B cell (primary cell): Measurements from ENCODE around the gene KRT34. TPM values are rescaled to one million over a fixed set of nuclear protein-coding genes. Genes with fewer than 3 reads are reported as not detected.

Experiments used
- ATAC-seq: fragments of 200-7000 bp; cut with Tn5 transposase; one replicate; pipeline ENCODE4 v1.10.0; 2021; ENCODE audit warnings: low read depth, mild to moderate bottlenecking, moderate number of reproducible peaks, moderate library complexity
- CTCF ChIA-PET: fragments of 350-600 bp; sonication (Branson Sonifier 250); formaldehyde crosslinking; loops from one replicate; lab custom pipeline; 2021; ENCODE audit warnings: antibody characterized with exemption, inconsistent platforms; lab: Charles Lee
- POLR2A ChIA-PET: fragments of 350-600 bp; sonication (Branson Sonifier 250); formaldehyde crosslinking; loops from one replicate; lab custom pipeline; 2021; ENCODE audit warnings: antibody characterized with exemption; lab: Charles Lee
- DNase-seq: peaks from one replicate; pipeline ENCODE4 v3.0.0; 2013
- H2AFZ ChIP-seq: 2 replicates; pipeline ENCODE4 v1.6.1; 2012; ENCODE audit warnings: mild to moderate bottlenecking, low read depth, low read length; ENCODE audit not compliant: insufficient read depth, poor library complexity, severe bottlenecking
- H3K27ac ChIP-seq, 2 donors: 1 replicate in 1 of 2; 2 replicates in 1 of 2; pipeline ENCODE4 v1.5.1; 2012 to 2013; ENCODE audit warnings: low read length in 2 of 2, mild to moderate bottlenecking in 2 of 2, moderate library complexity in 1 of 2
- H3K27me3 ChIP-seq, 4 experiments: fragments of 200-600 bp in 1 of 4; sonication (generic) in 1 of 4; replicated peaks in 1 of 4; 1 replicate in 2 of 4; 2 replicates in 2 of 4; pipeline versions ENCODE4 v1.6.1 to v1.7.0; 2013 to 2016; ENCODE audit warnings: low read length in 3 of 4, mild to moderate bottlenecking in 2 of 4, mixed read lengths in 1 of 4, moderate library complexity in 1 of 4; ENCODE audit not compliant: insufficient read depth in 4 of 4, control insufficient read depth in 3 of 4; ENCODE audit errors: control extremely low read depth in 1 of 4
- H3K36me3 ChIP-seq, 2 experiments: replicated peaks in 1 of 2; 1 replicate in 1 of 2; 2 replicates in 1 of 2; pipeline versions ENCODE4 v1.6.1 to v1.7.1; 2013; ENCODE audit warnings: low read length in 1 of 2; ENCODE audit not compliant: insufficient read depth in 2 of 2, control insufficient read depth in 1 of 2; ENCODE audit errors: control extremely low read depth in 1 of 2, extremely low read depth in 1 of 2
- H3K4me1 ChIP-seq, 2 donors: fragments of 200-600 bp in 1 of 2; sonication (generic) in 1 of 2; 1 replicate in 1 of 2; 2 replicates in 1 of 2; pipeline versions ENCODE4 v1.5.1 to v1.6.1; 2013 to 2017; ENCODE audit warnings: low read length in 2 of 2; ENCODE audit not compliant: control insufficient read depth in 2 of 2, insufficient read depth in 2 of 2
- H3K4me2 ChIP-seq: replicated peaks from 2 replicates; pipeline ENCODE3; 2012; ENCODE audit warnings: mild to moderate bottlenecking, low read depth, low read length; ENCODE audit not compliant: poor library complexity, severe bottlenecking
- H3K4me3 ChIP-seq, 5 experiments: fragments of 200-600 bp in 1 of 5; sonication (generic) in 1 of 5; 1 replicate in 3 of 5; 2 replicates in 2 of 5; pipeline versions ENCODE4 v1.5.1 to v1.7.0; 2011 to 2016; ENCODE audit warnings: low read length in 4 of 5, mild to moderate bottlenecking in 4 of 5, low read depth in 2 of 5, control low read depth in 1 of 5, moderate library complexity in 1 of 5; ENCODE audit not compliant: insufficient read depth in 1 of 5; ENCODE audit errors: control extremely low read depth in 1 of 5, extremely low read depth in 1 of 5
- H3K79me2 ChIP-seq: fragments of 200-600 bp; sonication (generic); one replicate; pipeline ENCODE4 v1.6.0; 2016; ENCODE audit warnings: low read length; ENCODE audit not compliant: control insufficient read depth, insufficient read depth
- H3K9ac ChIP-seq: fragments of 200-600 bp; sonication (generic); 2 replicates; pipeline ENCODE4 v1.6.1; 2017; ENCODE audit warnings: mild to moderate bottlenecking, low read length, moderate library complexity
- H3K9me3 ChIP-seq, 3 donors: one replicate each; pipeline versions ENCODE4 v1.6.1 to v1.7.1; 2013; ENCODE audit warnings: low read length in 2 of 3; ENCODE audit not compliant: control insufficient read depth in 2 of 3, insufficient read depth in 1 of 3; ENCODE audit errors: control extremely low read depth in 1 of 3
- H4K20me1 ChIP-seq: 2 replicates; pipeline ENCODE4 v1.6.0; 2012; ENCODE audit warnings: mild to moderate bottlenecking, low read length; ENCODE audit not compliant: insufficient read depth, control insufficient read depth, poor library complexity, severe bottlenecking
- H3K27ac Mint-ChIP-seq: one replicate; pipeline ENCODE4 v1.8.0; 2021; ENCODE audit warnings: mixed read lengths
- H3K27me3 Mint-ChIP-seq: one replicate; pipeline ENCODE4 v1.8.0; 2021; ENCODE audit warnings: mixed read lengths
- H3K4me1 Mint-ChIP-seq: one replicate; pipeline ENCODE4 v1.8.0; 2021; ENCODE audit warnings: mixed read lengths
- H3K4me3 Mint-ChIP-seq: one replicate; pipeline ENCODE4 v1.8.0; 2021; ENCODE audit warnings: mixed read lengths
- H3K9me3 Mint-ChIP-seq: one replicate; pipeline ENCODE4 v1.8.0; 2022; ENCODE audit warnings: mixed read lengths; ENCODE audit not compliant: insufficient read depth
- CTCF ChIP-seq: fragments of 200-600 bp; IDR thresholded peaks from one replicate; pipeline ENCODE4 v1.8.0; 2022; ENCODE audit warnings: antibody characterized with exemption, mild to moderate bottlenecking
- EZH2 ChIP-seq: IDR thresholded peaks from 2 replicates; pipeline ENCODE4 v1.6.1; 2012; ENCODE audit warnings: borderline replicate concordance, low read depth, mild to moderate bottlenecking, moderate library complexity, low read length; ENCODE audit not compliant: insufficient read depth, poor library complexity, severe bottlenecking
- WGBS: methylation state at CpG from one replicate; pipeline ENCODE4 v1.1.5; 2013; ENCODE audit warnings: missing lambda C conversion rate; ENCODE audit not compliant: insufficient coverage; 5-methylcytosine and 5-hydroxymethylcytosine counted together
- intact Hi-C: fragments of 100-400 bp; cut with micrococcal nuclease; formaldehyde crosslinking; loops from one replicate; pipeline ENCODE4 v1.10.0; 2022
- polyA plus RNA-seq: library from polyadenylated mRNA; depleted of rRNA; stranded (reverse); fragments of >200 nt; gene quantifications from 2 replicates; pipeline ENCODE4 v1.2.3, GENCODE V29; 2012
- total RNA-seq, 2 donors: library from RNA; stranded (reverse); fragments of 120-200 nt in 1 of 2; gene quantifications; 1 replicate in 1 of 2; 2 replicates in 1 of 2; pipeline versions ENCODE4 v1.2.3 to v1.2.4, GENCODE V29; 2013 to 2022

The KRT34 gene
- total and polyA plus RNA-seq, 2 donors (not counting 1 experiment from before 2014, with no cell fraction given), result not detected

- Histone ChIP-seq H3K9ac (no peak overlapping the region), H4K20me1 (no peaks in the 10 kb centered on the region), H3K79me2 (no peaks in the 10 kb centered on the region), H3K4me2 (no peak overlapping the region), H3K4me1 (no peaks in the 10 kb centered on the region), H3K27ac (no peak overlapping the region), H3K4me3 (no peak overlapping the region), H3K27me3 (peaks cover 0 to 3% (median 0%) of the 10 kb centered on the region in 4 experiments), H3K36me3 (no peaks in the 10 kb centered on the region), H3K9me3 (no peaks in the 10 kb centered on the region), H2AFZ (no peak overlapping the region)
- DNase-seq (no peak), ATAC-seq (no peak)
- TF ChIP-seq CTCF (no peak), EZH2 (no peak)
- intact Hi-C loops, result no loop called here
- CTCF ChIA-PET, result no interaction called here
- Mint-ChIP-seq H3K9me3 (no peaks in the 10 kb centered on the region), H3K27me3 (peaks cover 3% of the 10 kb centered on the region), H3K4me1 (no peaks in the 10 kb centered on the region), H3K27ac (no peak overlapping the region), H3K4me3 (no peak overlapping the region)
- POLR2A ChIA-PET, result no interaction called here
- WGBS, result no CpG with 5 or more reads among the region's 4 CpGs
Measured at GRCh38 chr17:41420134-41420533, 38.0 kb upstream of the KRT34 start.

GRCh38 chr17:41419716-41420115, 37.6 kb upstream of the KRT34 start:
- Histone ChIP-seq H2AFZ (no peak overlapping the region), H3K27me3 (peaks cover 0 to 3% (median 0%) of the 10 kb centered on the region in 4 experiments), H3K4me3 (no peak overlapping the region), H3K79me2 (no peaks in the 10 kb centered on the region), H3K36me3 (no peaks in the 10 kb centered on the region), H4K20me1 (no peaks in the 10 kb centered on the region), H3K9ac (no peak overlapping the region), H3K27ac (no peak overlapping the region), H3K9me3 (no peaks in the 10 kb centered on the region), H3K4me2 (no peak overlapping the region), H3K4me1 (no peaks in the 10 kb centered on the region)
- WGBS, result 94% methylated on average over 4 of the region's 4 CpGs
- H3K9me3 Mint-ChIP-seq, result no peaks in the 10 kb centered on the region
- H3K27me3 Mint-ChIP-seq, result peaks cover 3% of the 10 kb centered on the region
- CTCF ChIA-PET, result no interaction called here
- no peak overlapping the region for H3K4me3 Mint-ChIP-seq
- ATAC-seq (no peak), DNase-seq (no peak)
- no peaks in the 10 kb centered on the region for H3K4me1 Mint-ChIP-seq
- H3K27ac Mint-ChIP-seq, result no peak overlapping the region
- POLR2A ChIA-PET, result no interaction called here
- intact Hi-C loops, result no loop called here
- TF ChIP-seq EZH2 (no peak), CTCF (no peak)
